Colonic mucosa (tissue), 4 donors: ENCODE results near the gene IAPP. TPM values are rescaled to one million over a fixed set of nuclear protein-coding genes. Genes with fewer than 3 reads are reported as not detected.
"Not testable (repeated sequence)": the region's sequence is repeated elsewhere in the genome, so short reads cannot be mapped to it uniquely, and the experiment has no call there.

Source experiments
- DNase-seq: peaks from one replicate; pipeline ENCODE4 v3.0.0-alpha.2; 2020
- H3K27ac ChIP-seq: fragments of 200-600 bp; one replicate; pipeline ENCODE4 v1.8.0; 2021
- H3K27me3 ChIP-seq: fragments of 200-600 bp; one replicate; pipeline ENCODE4 v1.8.0; 2021
- H3K36me3 ChIP-seq: fragments of 200-600 bp; one replicate; pipeline ENCODE4 v1.8.0; 2021
- H3K4me1 ChIP-seq: fragments of 200-600 bp; one replicate; pipeline ENCODE4 v1.8.0; 2021; ENCODE audit warnings: mild to moderate bottlenecking
- H3K4me3 ChIP-seq: fragments of 200-600 bp; one replicate; pipeline ENCODE4 v1.8.0; 2021
- H3K9ac ChIP-seq, 2 donors: one replicate each; pipeline ENCODE4 v1.7.0; 2013; ENCODE audit warnings: control low read depth in 2 of 2, low read depth in 2 of 2, low read length in 2 of 2
- H3K9me3 ChIP-seq: fragments of 200-600 bp; one replicate; pipeline ENCODE4 v1.8.0; 2021
- intact Hi-C: fragments of 100-400 bp; cut with DNase I; formaldehyde crosslinking; loops from one replicate; pipeline ENCODE4 v1.14.1; 2022
- total RNA-seq, 2 donors: library from RNA; stranded (reverse); fragmentation: NEBNext Ultra II Directional in 1 of 2; extraction: Animal tissue kit (Norgen Biotek cat#: 25700) in 1 of 2; gene quantifications; one replicate each; pipeline ENCODE4 v1.2.1, GENCODE V29; 2021
- TF ChIP-seq, protein P1 (sequence below): fragments of 200-600 bp; IDR thresholded peaks from one replicate; pipeline ENCODE4 v1.8.0; 2022; ENCODE audit warnings: antibody characterized with exemption, mild to moderate bottlenecking
- donor health status: healthy.
- donor health status: DM: no; HTN: no; CAD: no.
- donor health status: DM: no; HTN: no; CAD: no.

Gene IAPP
- total RNA-seq, 2 donors from 2014 or later, result not detected

DNA sequence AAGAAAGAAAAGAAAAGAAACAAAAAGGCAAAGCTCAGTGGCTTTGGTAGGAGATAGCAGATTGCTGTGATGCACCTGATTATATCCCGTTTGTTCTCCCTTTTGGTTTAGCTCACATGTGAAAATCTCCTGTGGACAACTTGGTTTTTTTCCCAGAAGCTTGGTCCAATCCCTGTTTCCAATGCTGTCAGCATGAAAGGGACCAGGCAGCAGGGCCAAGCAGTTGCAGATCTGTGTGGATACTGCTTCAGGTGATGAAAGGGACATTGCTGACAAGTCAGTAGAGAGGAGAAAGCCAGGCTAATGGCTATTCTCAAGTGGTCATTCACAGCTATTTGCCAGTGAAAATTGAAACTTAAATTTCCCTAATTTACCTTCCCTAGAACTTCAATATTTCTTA lies 19.2 kb upstream of the IAPP start:
- TF ChIP-seq, protein P1, sequence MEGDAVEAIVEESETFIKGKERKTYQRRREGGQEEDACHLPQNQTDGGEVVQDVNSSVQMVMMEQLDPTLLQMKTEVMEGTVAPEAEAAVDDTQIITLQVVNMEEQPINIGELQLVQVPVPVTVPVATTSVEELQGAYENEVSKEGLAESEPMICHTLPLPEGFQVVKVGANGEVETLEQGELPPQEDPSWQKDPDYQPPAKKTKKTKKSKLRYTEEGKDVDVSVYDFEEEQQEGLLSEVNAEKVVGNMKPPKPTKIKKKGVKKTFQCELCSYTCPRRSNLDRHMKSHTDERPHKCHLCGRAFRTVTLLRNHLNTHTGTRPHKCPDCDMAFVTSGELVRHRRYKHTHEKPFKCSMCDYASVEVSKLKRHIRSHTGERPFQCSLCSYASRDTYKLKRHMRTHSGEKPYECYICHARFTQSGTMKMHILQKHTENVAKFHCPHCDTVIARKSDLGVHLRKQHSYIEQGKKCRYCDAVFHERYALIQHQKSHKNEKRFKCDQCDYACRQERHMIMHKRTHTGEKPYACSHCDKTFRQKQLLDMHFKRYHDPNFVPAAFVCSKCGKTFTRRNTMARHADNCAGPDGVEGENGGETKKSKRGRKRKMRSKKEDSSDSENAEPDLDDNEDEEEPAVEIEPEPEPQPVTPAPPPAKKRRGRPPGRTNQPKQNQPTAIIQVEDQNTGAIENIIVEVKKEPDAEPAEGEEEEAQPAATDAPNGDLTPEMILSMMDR, result no peak
- H3K27ac ChIP-seq, result no peak overlapping the region
- H3K9ac ChIP-seq, result no peak overlapping the region
- no peaks in the 10 kb centered on the region for H3K4me1 ChIP-seq
- no peak for DNase-seq
- no peaks in the 10 kb centered on the region for H3K36me3 ChIP-seq
- H3K4me3 ChIP-seq, result no peak overlapping the region
- no peaks in the 10 kb centered on the region for H3K9me3 ChIP-seq
- no peaks in the 10 kb centered on the region for H3K27me3 ChIP-seq
- intact Hi-C loops, result no loop called here

DNA sequence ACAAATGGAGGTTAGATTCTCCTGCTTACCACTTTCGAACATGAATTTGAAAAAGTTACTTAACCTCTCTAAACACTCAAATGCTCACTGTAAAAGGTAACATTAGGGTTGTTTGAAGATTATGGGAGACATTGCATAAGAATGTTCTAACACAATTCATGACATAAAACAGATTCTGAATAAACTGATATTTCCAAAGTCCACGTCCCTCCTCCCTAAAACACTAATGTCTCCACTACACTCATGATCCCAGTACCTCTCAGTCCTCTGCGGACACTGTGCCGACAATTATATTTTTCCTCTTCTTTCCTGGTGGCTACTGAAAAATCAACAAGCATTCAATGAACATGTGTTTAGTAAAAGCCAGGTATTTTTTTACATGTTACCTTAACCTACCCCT lies 18.8 kb upstream of the IAPP start:
- intact Hi-C loops, result no loop called here
- H3K9ac ChIP-seq, result no peak overlapping the region

DNA sequence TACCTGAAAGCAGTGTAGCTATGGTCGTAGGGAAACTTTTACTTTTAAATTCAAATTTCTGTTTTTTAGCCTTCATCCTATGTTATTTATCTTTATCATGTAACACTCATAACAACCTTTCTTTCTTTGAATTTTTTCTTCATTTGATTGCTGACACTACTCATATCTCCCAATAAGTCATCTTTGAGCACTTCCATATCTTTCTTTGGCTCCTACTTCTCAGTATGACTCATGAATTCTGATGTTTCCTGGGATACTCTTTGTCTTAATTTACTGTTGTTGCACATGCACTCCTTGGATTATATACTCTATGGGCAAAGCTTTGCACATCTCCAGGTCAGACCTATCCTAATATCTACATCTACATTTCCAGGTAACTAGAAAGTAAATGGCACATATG lies 18.1 kb upstream of the IAPP start:
- intact Hi-C loops, result no loop called here
- Histone ChIP-seq H3K4me3 (no peak overlapping the region), H3K9ac (no peak overlapping the region), H3K9me3 (no peaks in the 10 kb centered on the region), H3K27me3 (no peaks in the 10 kb centered on the region), H3K36me3 (no peaks in the 10 kb centered on the region), H3K27ac (no peak overlapping the region), H3K4me1 (no peaks in the 10 kb centered on the region)
- DNase-seq, result no peak
- TF ChIP-seq, protein P1, result no peak

More for the DNA sequence above, 18.8 kb upstream of the IAPP start:
- no peak for DNase-seq
- H3K27me3 ChIP-seq, result no peaks in the 10 kb centered on the region
- no peaks in the 10 kb centered on the region for H3K9me3 ChIP-seq
- H3K4me1 ChIP-seq, result no peaks in the 10 kb centered on the region
- H3K36me3 ChIP-seq, result no peaks in the 10 kb centered on the region
- no peak overlapping the region for H3K4me3 ChIP-seq
- TF ChIP-seq, protein P1, result no peak
- no peak overlapping the region for H3K27ac ChIP-seq

DNA sequence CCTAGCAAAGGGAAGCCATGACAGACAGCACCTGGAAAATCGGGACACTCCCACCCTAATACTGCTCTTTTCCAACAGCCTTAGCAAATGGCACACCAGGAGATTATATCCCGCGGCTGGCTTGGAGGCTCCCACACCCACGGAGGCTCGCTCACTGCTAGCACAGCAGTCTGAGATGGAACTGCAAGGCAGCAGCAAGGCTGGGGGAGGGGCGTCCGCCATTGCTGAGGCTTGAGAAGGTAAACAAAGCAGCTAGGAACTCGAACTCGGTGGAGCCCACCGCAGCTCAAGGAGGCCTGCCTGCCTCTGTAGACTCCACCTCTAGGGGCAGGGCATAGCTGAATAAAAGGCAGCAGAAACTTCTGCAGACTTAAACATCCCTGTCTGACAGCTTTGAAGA lies 12.1 kb upstream of the IAPP start:
- H3K27ac ChIP-seq, H3K36me3 ChIP-seq, H3K9ac ChIP-seq, H3K27me3 ChIP-seq, intact Hi-C loops, DNase-seq, H3K4me1 ChIP-seq, H3K4me3 ChIP-seq, H3K9me3 ChIP-seq: not testable (repeated sequence)

DNA sequence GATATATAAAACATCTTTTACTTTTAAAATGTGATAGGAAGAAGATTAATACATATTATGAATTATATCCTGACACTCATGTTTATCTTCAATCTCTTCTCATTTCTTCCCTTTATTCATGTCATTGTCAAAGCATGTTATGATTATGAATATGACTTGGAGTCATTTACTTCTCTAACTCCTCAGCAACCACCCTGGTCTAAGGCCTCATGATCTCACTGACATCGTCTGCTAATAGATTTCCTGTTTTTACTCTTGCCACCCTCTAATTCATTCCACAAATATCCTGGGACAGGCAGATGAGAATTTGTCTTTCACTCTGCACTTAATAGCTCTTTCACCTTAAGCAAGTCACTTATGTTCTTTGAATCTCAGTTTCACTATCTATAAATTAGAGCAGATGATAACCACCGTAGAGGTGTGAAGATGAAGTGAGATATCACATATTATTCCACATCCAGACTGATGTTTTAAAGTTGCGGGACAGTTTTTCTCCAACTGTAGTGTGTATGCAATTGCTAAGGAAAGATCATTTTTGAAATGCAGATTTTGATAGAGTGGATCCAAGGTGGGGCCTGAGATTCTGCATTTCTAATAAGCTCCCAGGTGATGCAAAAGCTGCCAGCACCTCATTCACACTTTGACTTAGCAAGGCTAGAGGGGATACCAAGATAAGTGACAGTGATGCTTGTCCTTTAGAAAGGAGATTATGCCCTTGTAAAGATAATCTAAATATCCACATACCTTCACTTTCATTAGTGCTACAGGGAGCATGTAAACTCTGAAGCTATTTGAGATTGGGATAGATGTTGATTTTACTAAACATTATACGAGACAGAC lies 3.3 kb upstream of the IAPP start:
- Histone ChIP-seq H3K4me3 (no peak overlapping the region), H3K27me3 (no peaks in the 10 kb centered on the region), H3K27ac (no peak overlapping the region), H3K9me3 (no peaks in the 10 kb centered on the region), H3K36me3 (no peaks in the 10 kb centered on the region), H3K4me1 (no peaks in the 10 kb centered on the region), H3K9ac (no peak overlapping the region)
- DNase-seq, result no peak
- TF ChIP-seq, protein P1, result no peak
- intact Hi-C loops, result no loop called here

DNA sequence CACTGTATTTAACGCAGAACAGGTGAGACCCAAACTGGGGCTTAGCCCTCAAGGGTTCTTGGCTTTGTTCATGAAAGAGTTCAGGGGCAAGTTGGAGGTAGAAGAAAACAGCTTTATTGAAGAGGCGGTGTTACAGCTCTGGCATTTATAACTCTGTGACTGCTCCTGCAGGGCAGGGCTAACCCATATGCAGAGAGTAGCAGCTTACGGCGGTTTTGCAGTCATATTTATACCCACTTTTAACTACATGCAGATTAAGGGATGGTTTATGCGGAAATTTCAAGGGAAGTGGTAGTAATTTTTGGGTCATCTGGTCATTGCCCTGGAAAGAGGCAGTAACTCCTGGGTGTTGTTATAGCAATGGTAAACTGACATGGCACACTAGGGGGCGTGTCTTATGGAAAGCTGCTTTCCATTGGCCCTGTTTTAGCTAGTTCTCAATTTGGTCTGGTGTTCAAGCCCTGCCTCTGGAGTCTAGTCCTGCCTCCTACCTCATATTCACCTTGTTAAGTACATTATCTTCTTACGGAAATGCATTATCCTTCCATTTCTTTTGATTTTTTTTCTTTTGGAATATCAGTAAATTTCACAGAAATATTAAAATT lies 1.8 kb upstream of the IAPP start:
- DNase-seq, result no peak
- intact Hi-C loops, result no loop called here
- no peaks in the 10 kb centered on the region for H3K9me3 ChIP-seq
- H3K36me3 ChIP-seq, result no peaks in the 10 kb centered on the region
- no peaks in the 10 kb centered on the region for H3K27me3 ChIP-seq
- H3K4me3 ChIP-seq, result no peak overlapping the region
- no peak overlapping the region for H3K9ac ChIP-seq
- no peak overlapping the region for H3K27ac ChIP-seq
- H3K4me1 ChIP-seq, result no peaks in the 10 kb centered on the region
- TF ChIP-seq, protein P1, result no peak
